Omental fat pad (tissue), 4 donors: ENCODE results near the gene TET1. TPM values are rescaled to one million over a fixed set of nuclear protein-coding genes. Genes with fewer than 3 reads are reported as not detected.
"Not testable (repeated sequence)": the region's sequence is repeated elsewhere in the genome, so short reads cannot be mapped to it uniquely, and the experiment has no call there.

Experiments
- ATAC-seq: fragments of 150-250 bp; one replicate; pipeline ENCODE4 v1.9.1; 2016; ENCODE audit warnings: mild to moderate bottlenecking, moderate library complexity; ENCODE audit not compliant: low FRiP score
- DNase-seq: peaks from one replicate; pipeline ENCODE4 v3.0.0-alpha.2; 2019; ENCODE audit warnings: low spot score
- small RNA-seq: library from RNA; depleted of rRNA; stranded (forward); fragments of <200 nt; gene quantifications from one replicate; pipeline ENCODE3, GENCODE V24; 2016
- total RNA-seq, 4 donors: library from RNA; depleted of rRNA; stranded (reverse); fragments of >200 nt; gene quantifications; one replicate each; pipeline ENCODE4 v1.1.0, GENCODE V29; 2016
- TF ChIP-seq, protein P1 (sequence below), 3 donors: fragments of 450-650 bp; IDR thresholded peaks; one replicate each; pipeline ENCODE4 v1.5.1; 2016 to 2017; ENCODE audit warnings: antibody characterized with exemption in 3 of 3, mild to moderate bottlenecking in 3 of 3, moderate library complexity in 2 of 3

Gene TET1
- total RNA-seq, 4 donors from 2014 or later, result 3.1 to 7.1 (median 6.2) TPM

DNA sequence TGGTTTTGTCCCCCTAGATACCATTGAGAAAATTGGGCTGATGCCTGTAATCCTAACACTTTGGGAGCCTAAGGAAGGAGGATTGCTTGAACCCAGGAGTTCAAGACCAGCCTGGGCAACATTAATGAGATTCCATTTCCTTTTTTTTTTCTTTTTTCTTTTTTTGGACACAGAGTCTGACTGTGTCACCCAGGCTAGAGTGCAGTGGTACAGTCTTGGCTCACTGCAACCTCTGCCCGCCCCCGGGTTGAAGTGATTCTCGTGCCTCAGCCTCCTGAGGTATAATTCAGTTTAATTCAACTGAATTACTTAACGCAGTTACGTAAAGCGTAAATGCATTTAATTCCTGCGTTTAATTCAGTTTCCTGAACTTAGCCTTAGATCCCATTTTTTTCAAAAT is 174.2 kb downstream of the TET1 start:
- TF ChIP-seq, protein P1, sequence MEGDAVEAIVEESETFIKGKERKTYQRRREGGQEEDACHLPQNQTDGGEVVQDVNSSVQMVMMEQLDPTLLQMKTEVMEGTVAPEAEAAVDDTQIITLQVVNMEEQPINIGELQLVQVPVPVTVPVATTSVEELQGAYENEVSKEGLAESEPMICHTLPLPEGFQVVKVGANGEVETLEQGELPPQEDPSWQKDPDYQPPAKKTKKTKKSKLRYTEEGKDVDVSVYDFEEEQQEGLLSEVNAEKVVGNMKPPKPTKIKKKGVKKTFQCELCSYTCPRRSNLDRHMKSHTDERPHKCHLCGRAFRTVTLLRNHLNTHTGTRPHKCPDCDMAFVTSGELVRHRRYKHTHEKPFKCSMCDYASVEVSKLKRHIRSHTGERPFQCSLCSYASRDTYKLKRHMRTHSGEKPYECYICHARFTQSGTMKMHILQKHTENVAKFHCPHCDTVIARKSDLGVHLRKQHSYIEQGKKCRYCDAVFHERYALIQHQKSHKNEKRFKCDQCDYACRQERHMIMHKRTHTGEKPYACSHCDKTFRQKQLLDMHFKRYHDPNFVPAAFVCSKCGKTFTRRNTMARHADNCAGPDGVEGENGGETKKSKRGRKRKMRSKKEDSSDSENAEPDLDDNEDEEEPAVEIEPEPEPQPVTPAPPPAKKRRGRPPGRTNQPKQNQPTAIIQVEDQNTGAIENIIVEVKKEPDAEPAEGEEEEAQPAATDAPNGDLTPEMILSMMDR (IDR thresholded peaks at IDR 0.05), result no peak
- ATAC-seq, result no peak
- DNase-seq, result no peak

GRCh38 chr10:68735119-68735518 is 175.0 kb downstream of the TET1 start:
- TF ChIP-seq, protein P1 (IDR thresholded peaks at IDR 0.05), result no peak
- ATAC-seq (no peak), DNase-seq (no peak)

DNA sequence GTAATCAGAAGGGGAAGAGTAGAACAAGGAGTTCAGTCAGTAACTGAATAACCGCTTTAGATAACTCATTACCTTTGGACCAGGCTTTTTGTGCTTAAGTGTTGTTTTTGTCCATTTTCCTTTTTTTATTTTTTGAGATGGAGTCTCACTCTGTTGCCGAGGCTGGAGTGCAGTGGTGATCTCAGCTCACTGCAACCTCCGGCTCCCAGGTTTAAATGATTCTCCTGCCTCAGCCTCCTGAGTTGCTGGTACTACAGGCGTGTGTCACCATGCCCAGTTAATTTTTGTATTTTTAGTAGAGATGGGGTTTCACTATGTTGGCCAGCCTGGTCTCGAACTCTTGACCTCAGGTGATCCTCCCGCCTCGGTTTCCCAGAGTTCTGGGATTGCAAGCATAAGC is 175.6 kb downstream of the TET1 start:
- DNase-seq, ATAC-seq: not testable (repeated sequence)

- DNase-seq, ATAC-seq: not testable (repeated sequence)
Observed at GRCh38 chr10:68740676-68741075, 180.5 kb downstream of the TET1 start.

GRCh38 chr10:68742397-68742796 is 182.3 kb downstream of the TET1 start:
- ATAC-seq (no peak), DNase-seq (no peak)
- TF ChIP-seq, protein P1 (IDR thresholded peaks at IDR 0.05), result no peak

Small RNAs within 50 kb of the gene (small RNA-seq; reads per million reads assigned to genes)
- gene RF00019, result not detected

Other genes with a start within 250 kb of the TET1 start
- gene HNRNPH3, start 228.3 kb upstream of the TET1 start, total RNA-seq, result 10 to 100 TPM; 52.4 to 72.2 (median 63.2) TPM
- 10 to 100 TPM in 1 of 4 donors, 1 to 10 TPM in 3; 4.9 to 12.3 (median 7.6) TPM for gene PBLD, start 227.4 kb upstream of the TET1 start, total RNA-seq
- 10 to 100 TPM; 21.3 to 34.5 (median 22.8) TPM for gene RUFY2, start 153.1 kb upstream of the TET1 start, total RNA-seq
- gene DNA2, start 88.4 kb upstream of the TET1 start, total RNA-seq, result 1 to 10 TPM; 2.3 to 4.1 (median 3.3) TPM
- 10 to 100 TPM; 22.9 to 64.3 (median 28.6) TPM for gene SLC25A16, start 32.8 kb upstream of the TET1 start, total RNA-seq
- gene CCAR1, start 160.9 kb downstream of the TET1 start, total RNA-seq, result 10 to 100 TPM; 46.1 to 64.8 (median 53.1) TPM